IMR-90 (cell line): ENCODE measurements around the gene PROCA1. TPM values are rescaled to one million over a fixed set of nuclear protein-coding genes. Genes with fewer than 3 reads are reported as not detected.

ENCODE experiments used
- ATAC-seq: fragments of 200-7000 bp; cut with Tn5 transposase; 2 replicates; pipeline ENCODE4 v1.9.1; 2020; ENCODE audit warnings: low read depth, mild to moderate bottlenecking, moderate library complexity
- BruUV-seq: library from RNA; stranded (reverse); fragments of 400-500 nt; replicated peaks from 2 replicates; lab custom pipeline; 2021; lab: Mats Ljungman, UMichigan
- CTCF ChIA-PET: fragments of 300-600 bp; formaldehyde crosslinking; extraction: SDS; loops from one replicate; lab custom pipeline; 2021; ENCODE audit warnings: antibody characterized with exemption; lab: Yijun Ruan, JAX
- POLR2A ChIA-PET: fragments of 300-600 bp; sonication (Branson Sonifier 250); formaldehyde crosslinking; loops from one replicate; lab custom pipeline; 2022; ENCODE audit warnings: antibody characterized with exemption; ENCODE audit not compliant: unreplicated experiment; lab: Charles Lee
- DNase-seq: peaks from one replicate; pipeline ENCODE4 v3.0.0; 2013
- H2AFZ ChIP-seq: replicated peaks from 2 replicates; pipeline ENCODE3; 2013; ENCODE audit warnings: low read length, mild to moderate bottlenecking; ENCODE audit not compliant: poor library complexity
- H2AK5ac ChIP-seq: 2 replicates; pipeline ENCODE4 v1.6.1; 2013; ENCODE audit warnings: low read depth, low read length, inconsistent platforms
- H2AK9ac ChIP-seq: replicated peaks from 2 replicates; pipeline ENCODE3; 2013; ENCODE audit warnings: mild to moderate bottlenecking, low read depth, low read length, moderate library complexity; ENCODE audit not compliant: poor library complexity
- H2BK120ac ChIP-seq: 2 replicates; pipeline ENCODE4 v1.6.1; 2013; ENCODE audit warnings: low read depth, low read length, inconsistent platforms
- H2BK15ac ChIP-seq: 3 replicates; pipeline ENCODE4 v1.6.1; 2013; ENCODE audit warnings: low read depth, low read length, inconsistent platforms
- H2BK20ac ChIP-seq: 2 replicates; pipeline ENCODE4 v1.6.1; 2013; ENCODE audit warnings: low read depth, mild to moderate bottlenecking, inconsistent platforms, low read length, moderate library complexity
- H2BK5ac ChIP-seq: 2 replicates; pipeline ENCODE4 v1.6.1; 2013; ENCODE audit warnings: mild to moderate bottlenecking, low read depth, low read length, inconsistent platforms; ENCODE audit not compliant: poor library complexity, severe bottlenecking
- H3K14ac ChIP-seq: replicated peaks from 2 replicates; pipeline ENCODE4 v1.6.1; 2013; ENCODE audit warnings: low read depth, low read length, inconsistent platforms
- H3K18ac ChIP-seq: 2 replicates; pipeline ENCODE4 v1.6.1; 2013; ENCODE audit warnings: low read depth, low read length, control low read depth
- H3K23ac ChIP-seq: 2 replicates; pipeline ENCODE4 v1.6.1; 2013; ENCODE audit warnings: low read depth, low read length, inconsistent platforms
- H3K27ac ChIP-seq: 2 replicates; pipeline ENCODE4 v1.5.1; 2013; ENCODE audit warnings: mild to moderate bottlenecking, control low read depth, low read length; ENCODE audit not compliant: insufficient read depth
- H3K27me3 ChIP-seq: 2 replicates; pipeline ENCODE4 v1.6.1; 2013; ENCODE audit warnings: low read length; ENCODE audit not compliant: control insufficient read depth, insufficient read depth
- H3K36me3 ChIP-seq: 2 replicates; pipeline ENCODE4 v1.6.1; 2013; ENCODE audit warnings: low read length, mixed read lengths; ENCODE audit not compliant: control insufficient read depth, insufficient read depth
- H3K4ac ChIP-seq: 2 replicates; pipeline ENCODE4 v1.6.1; 2013; ENCODE audit warnings: low read depth, low read length, inconsistent platforms
- H3K4me1 ChIP-seq: 2 replicates; pipeline ENCODE4 v1.6.1; 2013; ENCODE audit warnings: low read length, mixed read lengths; ENCODE audit not compliant: control insufficient read depth, insufficient read depth
- H3K4me2 ChIP-seq: 2 replicates; pipeline ENCODE4 v1.6.1; 2013; ENCODE audit warnings: low read depth, mild to moderate bottlenecking, control low read depth, low read length, moderate library complexity
- H3K4me3 ChIP-seq: 2 replicates; pipeline ENCODE4 v1.5.1; 2013; ENCODE audit warnings: low read depth, mild to moderate bottlenecking, control low read depth, low read length, moderate library complexity; ENCODE audit not compliant: insufficient read depth
- H3K56ac ChIP-seq: 2 replicates; pipeline ENCODE4 v1.6.1; 2013; ENCODE audit warnings: low read length, inconsistent platforms; ENCODE audit not compliant: insufficient read depth; ENCODE audit errors: extremely low read depth
- H3K79me1 ChIP-seq, 2 experiments: 2 replicates each; pipeline ENCODE4 v1.6.1; 2013; ENCODE audit warnings: low read length in 2 of 2, inconsistent platforms in 1 of 2, low read depth in 1 of 2
- H3K9ac ChIP-seq: 2 replicates; pipeline ENCODE4 v1.6.1; 2013; ENCODE audit warnings: low read depth, low read length, control low read depth
- H3K9me1 ChIP-seq: 2 replicates; pipeline ENCODE4 v1.6.1; 2013; ENCODE audit warnings: low read length, inconsistent platforms; ENCODE audit not compliant: insufficient read depth
- H3K9me3 ChIP-seq: 2 replicates; pipeline ENCODE4 v1.6.1; 2013; ENCODE audit warnings: low read length; ENCODE audit not compliant: control insufficient read depth, insufficient read depth
- H4K20me1 ChIP-seq: 2 replicates; pipeline ENCODE4 v1.6.1; 2013; ENCODE audit warnings: low read length, inconsistent platforms; ENCODE audit not compliant: insufficient read depth
- H4K5ac ChIP-seq: 2 replicates; pipeline ENCODE4 v1.6.1; 2013; ENCODE audit warnings: mild to moderate bottlenecking, low read depth, low read length, control low read depth
- H4K8ac ChIP-seq, 2 experiments: 2 replicates each; pipeline ENCODE4 v1.6.1; 2013; ENCODE audit warnings: low read depth in 2 of 2, low read length in 2 of 2, control low read depth in 1 of 2, inconsistent platforms in 1 of 2
- H4K91ac ChIP-seq: 2 replicates; pipeline ENCODE4 v1.6.1; 2013; ENCODE audit warnings: low read depth, low read length, inconsistent platforms; ENCODE audit not compliant: insufficient read depth
- CHD1 ChIP-seq: IDR thresholded peaks from 2 replicates; pipeline ENCODE4 v1.6.1; 2012; ENCODE audit warnings: low read depth, low read length, improper control_type of control experiment
- FOS ChIP-seq: fragments of 150-350 bp; IDR thresholded peaks from 2 replicates; pipeline ENCODE4 v1.6.1; 2016; ENCODE audit warnings: low read depth, low read length
- MAFK ChIP-seq: IDR thresholded peaks from 2 replicates; pipeline ENCODE4 v1.6.1; 2012; ENCODE audit warnings: low read depth, low read length, improper control_type of control experiment
- MXI1 ChIP-seq: IDR thresholded peaks from 2 replicates; pipeline ENCODE4 v1.6.1; 2012; ENCODE audit warnings: low read depth, mild to moderate bottlenecking, low read length, moderate library complexity, borderline replicate concordance
- NFE2L2 ChIP-seq: fragments of 150-350 bp; IDR thresholded peaks from 2 replicates; pipeline ENCODE4 v1.6.1; 2016; ENCODE audit warnings: low read depth, mild to moderate bottlenecking, low read length
- POLR2A ChIP-seq: IDR thresholded peaks from 2 replicates; pipeline ENCODE4 v1.6.1; 2012; ENCODE audit warnings: mild to moderate bottlenecking, low read depth, low read length
- RAD21 ChIP-seq: IDR thresholded peaks from 2 replicates; pipeline ENCODE4 v1.6.1; 2012; ENCODE audit warnings: low read length, improper control_type of control experiment
- RCOR1 ChIP-seq: IDR thresholded peaks from 2 replicates; pipeline ENCODE4 v1.6.1; 2012; ENCODE audit warnings: mild to moderate bottlenecking, low read length, improper control_type of control experiment; ENCODE audit not compliant: insufficient replicate concordance
- SMC3 ChIP-seq: fragments of 150-350 bp; IDR thresholded peaks from 2 replicates; pipeline ENCODE4 v1.6.1; 2016; ENCODE audit warnings: low read depth, mild to moderate bottlenecking, antibody characterized with exemption, low read length, moderate library complexity
- WGBS, 2 experiments: methylation state at CpG; one replicate each; pipeline versions ENCODE4 v1.1.5 to v1.1.7; 2013; ENCODE audit warnings: missing lambda C conversion rate in 2 of 2; ENCODE audit not compliant: insufficient read length in 1 of 2; ENCODE audit errors: extremely low coverage in 2 of 2; 5-methylcytosine and 5-hydroxymethylcytosine counted together
- dilution Hi-C: fragments of 300-500 bp; cut with HindIII; formaldehyde crosslinking; loops from one replicate; pipeline ENCODE4 v1.14.3; 2018; ENCODE audit warnings: low sequenced_read_pairs; ENCODE audit not compliant: unreplicated experiment
- in situ Hi-C: fragments of 300-500 bp; cut with MboI; formaldehyde crosslinking; loops from 3 replicates; pipeline ENCODE4 v1.14.3; 2019; ENCODE audit warnings: low sequenced_read_pairs, inconsistent platforms, mixed read lengths
- intact Hi-C: fragments of 100-400 bp; cut with micrococcal nuclease; formaldehyde crosslinking; loops from 2 replicates; pipeline ENCODE4 v1.10.0; 2022
- polyA plus RNA-seq, 3 experiments: library from polyadenylated mRNA; depleted of rRNA; stranded (reverse); fragments of >200 nt; gene quantifications; 2 replicates each; pipeline ENCODE4 v1.2.3, GENCODE V29; 2012; ENCODE audit warnings: low replicate concordance in 1 of 3
- total RNA-seq: library from RNA; depleted of rRNA; stranded (reverse); fragments of >200 nt; gene quantifications from 2 replicates; pipeline ENCODE4 v1.2.3, GENCODE V29; 2012
- TF ChIP-seq, protein P1 (sequence below): fragments of 150-350 bp; IDR thresholded peaks from 2 replicates; pipeline ENCODE4 v1.6.1; 2017; ENCODE audit warnings: mild to moderate bottlenecking, antibody characterized with exemption, low read length, low read depth

Gene PROCA1
- total and polyA plus RNA-seq, 2 of the 4 experiments (the other 2 are of a cell fraction) = 0.36 to 1.7 TPM

DNA sequence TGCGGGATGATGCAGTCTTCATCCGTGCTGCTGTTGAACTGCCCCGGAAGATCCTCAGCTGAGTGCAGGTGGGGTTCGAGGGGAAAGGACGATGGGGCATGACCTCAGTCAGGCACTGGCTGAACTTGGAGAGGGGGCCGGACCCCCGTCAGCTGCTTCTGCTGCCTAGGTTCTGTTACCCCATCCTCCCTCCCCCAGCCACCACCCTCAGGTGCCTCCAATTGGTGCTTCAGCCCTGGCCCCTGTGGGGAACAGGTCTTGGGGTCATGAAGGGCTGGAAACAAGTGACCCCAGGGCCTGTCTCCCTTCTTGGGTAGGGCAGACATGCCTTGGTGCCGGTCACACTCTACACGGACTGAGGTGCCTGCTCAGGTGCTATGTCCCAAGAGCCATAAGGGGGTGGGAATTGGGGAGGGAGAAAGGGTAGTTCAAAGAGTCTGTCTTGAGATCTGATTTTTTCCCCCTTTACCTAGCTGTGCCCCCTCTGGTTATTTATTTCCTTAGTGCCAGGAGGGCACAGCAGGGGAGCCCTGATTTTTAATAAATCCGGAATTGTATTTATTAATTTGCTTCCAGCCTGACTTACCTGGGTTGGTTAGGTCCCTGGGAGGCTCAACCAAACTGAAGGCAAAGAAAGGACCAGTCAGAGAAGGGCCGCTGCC, 38.0 kb upstream of the PROCA1 start:
- Histone ChIP-seq H2BK15ac (no peak overlapping the region), H2AK9ac (no peak overlapping the region), H3K9ac (no peak overlapping the region), H3K14ac (no peak overlapping the region), H3K4me3 (no peak overlapping the region), H3K4me2 (no peak overlapping the region), H3K9me1 (peaks cover 8% of the 10 kb centered on the region; the same call in 1 of the 2 replicates), H3K56ac (no peak overlapping the region), H3K36me3 (peaks cover 55% of the 10 kb centered on the region), H4K91ac (no peak overlapping the region), H2BK20ac (no peak overlapping the region), H3K27me3 (no peaks in the 10 kb centered on the region), H4K8ac (no peak overlapping the region), H2AFZ (no peak overlapping the region), H3K4me1 (peaks cover 13% of the 10 kb centered on the region), H4K20me1 (peaks cover 79% of the 10 kb centered on the region), H3K23ac (no peak overlapping the region), H2BK120ac (no peak overlapping the region), H3K27ac (no peak overlapping the region), H2AK5ac (no peak overlapping the region), H3K9me3 (no peaks in the 10 kb centered on the region), H3K4ac (no peak overlapping the region), H4K5ac (no peak overlapping the region), H2BK5ac (no peak overlapping the region), H3K79me1 (peaks cover 20 to 72% of the 10 kb centered on the region in 2 experiments), H3K18ac (no peak overlapping the region)
- DNase-seq (no peak), ATAC-seq (no peak)
- no TSS peak for BruUV-seq
- CTCF ChIA-PET = interaction anchor here (0.6 to 5.4 kb wide), 3 partner anchors 22 to 199 kb away, joined by 3 to 60 read pairs (median 3); partner anchors contain the start of genes NEK8 and TLCD1
- intact Hi-C loops (loop anchor here (1.0 kb wide), 1 partner anchor 23 kb away; the partner anchor contains the start of gene TLCD1), in situ Hi-C loops (no loop called here), dilution Hi-C loops (no loop called here)
- POLR2A ChIA-PET = no interaction called here
- TF ChIP-seq MXI1 = no peak
- no peak for TF ChIP-seq FOS
- TF ChIP-seq, protein P1, sequence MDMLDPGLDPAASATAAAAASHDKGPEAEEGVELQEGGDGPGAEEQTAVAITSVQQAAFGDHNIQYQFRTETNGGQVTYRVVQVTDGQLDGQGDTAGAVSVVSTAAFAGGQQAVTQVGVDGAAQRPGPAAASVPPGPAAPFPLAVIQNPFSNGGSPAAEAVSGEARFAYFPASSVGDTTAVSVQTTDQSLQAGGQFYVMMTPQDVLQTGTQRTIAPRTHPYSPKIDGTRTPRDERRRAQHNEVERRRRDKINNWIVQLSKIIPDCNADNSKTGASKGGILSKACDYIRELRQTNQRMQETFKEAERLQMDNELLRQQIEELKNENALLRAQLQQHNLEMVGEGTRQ = no peak
- TF ChIP-seq RCOR1 = no peak
- TF ChIP-seq RAD21 = no peak
- TF ChIP-seq NFE2L2 = no peak
- TF ChIP-seq POLR2A = no peak
- no peak for TF ChIP-seq CHD1
- TF ChIP-seq SMC3 = no peak
- TF ChIP-seq MAFK = no peak
- whole genome bisulfite sequencing, 2 experiments = 90% methylated on average over 2 of the region's 11 CpGs; no CpG with 5 or more reads in 1 of the 2 experiments
